Measurements from ENCODE around the gene ARRDC5. TPM values are rescaled to one million over a fixed set of nuclear protein-coding genes. Genes with fewer than 3 reads are reported as not detected.
"Not testable (repeated sequence)": the region's sequence is repeated elsewhere in the genome, so short reads cannot be mapped to it uniquely, and the experiment has no call there.

ARRDC5 gene
- 3.7 TPM for total RNA-seq (2013)
- polyA plus RNA-seq (1 to 10 TPM in 2 of 3 donors, under 1 TPM in 1; 0.46 to 3.9 (median 1.0) TPM), polyA minus RNA-seq (4.7 and 5.7 TPM in 2 replicates), total RNA-seq (0.06 to 2.7 (median 1.1) reads per million in 11 experiments)

GRCh38 chr19:4902796-4903195, at the start of gene ARRDC5:
Gene ARRDC5 (minus strand): TSS chr19:4902896. CDS start chr19:4902825, 71 bp downstream.
- Histone ChIP-seq H3K27ac (ENCODE audit: low read depth in 1 of 2, low read length in 2 of 2) (peak within 1 kb of the TSS in 1 of 2 donors; percentile 3), H3K4me3 (replicated peaks in 1 of 3; ENCODE audit: low read depth in 2 of 3, low read length in 3 of 3) (no peak within 1 kb of the TSS), H3K27me3 (ENCODE audit: control insufficient read depth in 2 of 2, insufficient read depth in 2 of 2, low read length in 2 of 2) (no peaks in the 10 kb centered on the region), H2AFZ (ENCODE audit: insufficient read depth, low read depth, low read length, poor library complexity, severe bottlenecking) (no peak within 1 kb of the TSS), H4K20me1 (ENCODE audit: insufficient read depth, low read length) (peaks cover 27% of the 10 kb centered on the region), H3K36me3 (replicated peaks in 1 of 2; ENCODE audit: control insufficient read depth in 1 of 2, insufficient read depth in 2 of 2, low read length in 2 of 2) (peaks cover 0 to 6% of the 10 kb centered on the region in 2 donors), H3K9ac (ENCODE audit: insufficient read depth, low read length, poor library complexity, severe bottlenecking) (no peak within 1 kb of the TSS), H3K4me1 (ENCODE audit: control insufficient read depth in 1 of 2, insufficient read depth in 2 of 2, low read length in 2 of 2) (peaks cover 15 to 26% of the 10 kb centered on the region in 2 donors), H3K79me2 (ENCODE audit: insufficient read depth, low read length) (peaks cover 4% of the 10 kb centered on the region), H3K9me3 (replicated peaks in 1 of 2; ENCODE audit: control insufficient read depth in 1 of 2, insufficient read depth in 1 of 2, low read length in 2 of 2) (no peaks in the 10 kb centered on the region), H3K4me2 (replicated peaks; ENCODE audit: extremely low read depth, low read length, poor library complexity, severe bottlenecking) (no peak within 1 kb of the TSS)
- Mint-ChIP-seq H3K27ac (peak within 1 kb of the TSS in 3 of 7 donors; percentile 23 to 81 (median 76)), H3K36me3 (peaks cover 8 to 10% of the 10 kb centered on the region in 2 donors), H3K4me1 (peaks cover 32% of the 10 kb centered on the region), H3K27me3 (ENCODE audit: low read depth in 3 of 3) (no peaks in the 10 kb centered on the region), H3K9me3 (peaks cover 0 to 7% (median 0%) of the 10 kb centered on the region in 7 donors), H3K4me3 (no peak within 1 kb of the TSS)
- 67% methylated on average over 1 of the region's 7 CpGs for WGBS (ENCODE audit: insufficient coverage)
- no peak for DNase-seq
- intact Hi-C loops (cut with micrococcal nuclease): no loop called here
- no peak for TF ChIP-seq CTCF (IDR thresholded peaks at IDR 0.05)

- Histone ChIP-seq H3K9ac (ENCODE audit: insufficient read depth, low read length, poor library complexity, severe bottlenecking) (no peak overlapping the region), H3K27me3 (ENCODE audit: control insufficient read depth in 2 of 2, insufficient read depth in 2 of 2, low read length in 2 of 2) (no peaks in the 10 kb centered on the region), H4K20me1 (ENCODE audit: insufficient read depth, low read length) (no peaks in the 10 kb centered on the region), H3K4me1 (ENCODE audit: control insufficient read depth in 1 of 2, insufficient read depth in 2 of 2, low read length in 2 of 2) (peaks cover 0 to 15% of the 10 kb centered on the region in 2 donors), H3K4me3 (replicated peaks in 1 of 3; ENCODE audit: low read depth in 2 of 3, low read length in 3 of 3) (no peak overlapping the region), H3K9me3 (replicated peaks in 1 of 2; ENCODE audit: control insufficient read depth in 1 of 2, insufficient read depth in 1 of 2, low read length in 2 of 2) (no peaks in the 10 kb centered on the region), H3K36me3 (replicated peaks in 1 of 2; ENCODE audit: control insufficient read depth in 1 of 2, insufficient read depth in 2 of 2, low read length in 2 of 2) (peaks cover 25 to 60% of the 10 kb centered on the region in 2 donors), H3K27ac (ENCODE audit: low read depth in 1 of 2, low read length in 2 of 2) (no peak overlapping the region), H3K79me2 (ENCODE audit: insufficient read depth, low read length) (peaks cover 8% of the 10 kb centered on the region), H3K4me2 (replicated peaks; ENCODE audit: extremely low read depth, low read length, poor library complexity, severe bottlenecking) (no peak overlapping the region), H2AFZ (ENCODE audit: insufficient read depth, low read depth, low read length, poor library complexity, severe bottlenecking) (no peak overlapping the region)
- peaks cover 13% of the 10 kb centered on the region for H3K4me1 Mint-ChIP-seq
- TF ChIP-seq CTCF (IDR thresholded peaks at IDR 0.05): no peak
- 87% methylated on average over 7 of the region's 11 CpGs for WGBS (ENCODE audit: insufficient coverage)
- intact Hi-C loops (cut with micrococcal nuclease): no loop called here
- no peak overlapping the region for H3K4me3 Mint-ChIP-seq
- peaks cover 33 to 76% of the 10 kb centered on the region in 2 donors for H3K36me3 Mint-ChIP-seq
- DNase-seq: peak in 1 of 3 donors; percentile 78
- H3K27me3 Mint-ChIP-seq (ENCODE audit: low read depth in 3 of 3): peaks cover 0 to 2% (median 0%) of the 10 kb centered on the region in 3 donors
- no peaks in the 10 kb centered on the region for H3K9me3 Mint-ChIP-seq
- H3K27ac Mint-ChIP-seq: peak overlapping the region in 5 of 7 donors; percentile 10 to 82 (median 55)
Observed at GRCh38 chr19:4951656-4952055, 49.0 kb upstream of the ARRDC5 start.

GRCh38 chr19:4950650-4951049, 48.0 kb upstream of the ARRDC5 start:
- intact Hi-C loops (cut with micrococcal nuclease): not testable (repeated sequence)
- H3K27ac Mint-ChIP-seq: peak overlapping the region in 6 of 7 donors; percentile 43 to 87 (median 82)

More at GRCh38 chr19:4950650-4951049, 48.0 kb upstream of the ARRDC5 start:
- H3K4me2 ChIP-seq (replicated peaks; ENCODE audit: extremely low read depth, low read length, poor library complexity, severe bottlenecking); H3K27me3 ChIP-seq (ENCODE audit: control insufficient read depth in 2 of 2, insufficient read depth in 2 of 2, low read length in 2 of 2); H3K9me3 ChIP-seq (replicated peaks in 1 of 2; ENCODE audit: control insufficient read depth in 1 of 2, insufficient read depth in 1 of 2, low read length in 2 of 2); H3K9ac ChIP-seq (ENCODE audit: insufficient read depth, low read length, poor library complexity, severe bottlenecking); H3K27me3 Mint-ChIP-seq (ENCODE audit: low read depth in 3 of 3); H4K20me1 ChIP-seq (ENCODE audit: insufficient read depth, low read length); H2AFZ ChIP-seq (ENCODE audit: insufficient read depth, low read depth, low read length, poor library complexity, severe bottlenecking); H3K9me3 Mint-ChIP-seq; H3K4me3 ChIP-seq (replicated peaks in 1 of 3; ENCODE audit: low read depth in 2 of 3, low read length in 3 of 3): not testable (repeated sequence)
- DNase-seq: peak; percentile 27 to 74 (median 33)
- Histone ChIP-seq H3K4me1 (ENCODE audit: control insufficient read depth in 1 of 2, insufficient read depth in 2 of 2, low read length in 2 of 2) (peaks cover 0 to 15% of the 10 kb centered on the region in 2 donors), H3K27ac (ENCODE audit: low read depth in 1 of 2, low read length in 2 of 2) (peak overlapping the region in 1 of 2 donors; percentile 45), H3K79me2 (ENCODE audit: insufficient read depth, low read length) (peaks cover 14% of the 10 kb centered on the region), H3K36me3 (replicated peaks in 1 of 2; ENCODE audit: control insufficient read depth in 1 of 2, insufficient read depth in 2 of 2, low read length in 2 of 2) (peaks cover 28 to 60% of the 10 kb centered on the region in 2 donors)
- WGBS (ENCODE audit: insufficient coverage): 61% methylated on average over 8 of the region's 23 CpGs
- H3K36me3 Mint-ChIP-seq: peaks cover 36 to 76% of the 10 kb centered on the region in 2 donors
- H3K4me1 Mint-ChIP-seq: peaks cover 13% of the 10 kb centered on the region
- H3K4me3 Mint-ChIP-seq: peak overlapping the region in 1 of 2 donors; percentile 39
